Muscle layer of duodenum (tissue), 2 donors: Measurements from ENCODE around the gene SORBS1.
A peak's percentile ranks its signal among the peaks of the same experiment; 100 is the strongest.

Source experiments
- H3K27ac ChIP-seq: one replicate; pipeline ENCODE4 v1.7.0; 2013; ENCODE audit warnings: mild to moderate bottlenecking, low read length
- H3K27me3 ChIP-seq: one replicate; pipeline ENCODE4 v1.7.0; 2013; ENCODE audit warnings: low read depth, mild to moderate bottlenecking, control low read depth, low read length
- H3K36me3 ChIP-seq, 2 donors: one replicate each; pipeline ENCODE4 v1.7.0; 2013; ENCODE audit warnings: low read length in 2 of 2, control low read depth in 1 of 2, mild to moderate bottlenecking in 1 of 2; ENCODE audit not compliant: insufficient read depth in 2 of 2, control insufficient read depth in 1 of 2
- H3K4me1 ChIP-seq, 2 donors: one replicate each; pipeline ENCODE4 v1.7.0; 2013; ENCODE audit warnings: low read length in 2 of 2, mild to moderate bottlenecking in 2 of 2, control low read depth in 1 of 2, moderate library complexity in 1 of 2; ENCODE audit not compliant: insufficient read depth in 2 of 2, control insufficient read depth in 1 of 2
- H3K4me3 ChIP-seq, 2 donors: one replicate each; pipeline ENCODE4 v1.7.0; 2013; ENCODE audit warnings: low read length in 2 of 2, low read depth in 1 of 2, mild to moderate bottlenecking in 1 of 2
- H3K9me3 ChIP-seq, 2 donors: one replicate each; pipeline ENCODE4 v1.7.0; 2013; ENCODE audit warnings: low read length in 2 of 2, control low read depth in 1 of 2, mild to moderate bottlenecking in 1 of 2; ENCODE audit not compliant: control insufficient read depth in 1 of 2
- donor health status: healthy.

The SORBS1 gene

GRCh38 chr10:95305606-95306317 is 255.4 kb downstream of the SORBS1 start:
- H3K36me3 ChIP-seq = no peaks in the 10 kb centered on the region
- peaks cover 0 to 4% of the 10 kb centered on the region in 2 donors for H3K4me1 ChIP-seq
- H3K27me3 ChIP-seq = no peaks in the 10 kb centered on the region
- no peaks in the 10 kb centered on the region for H3K9me3 ChIP-seq
- no peak overlapping the region for H3K27ac ChIP-seq
- H3K4me3 ChIP-seq = no peak overlapping the region

DNA sequence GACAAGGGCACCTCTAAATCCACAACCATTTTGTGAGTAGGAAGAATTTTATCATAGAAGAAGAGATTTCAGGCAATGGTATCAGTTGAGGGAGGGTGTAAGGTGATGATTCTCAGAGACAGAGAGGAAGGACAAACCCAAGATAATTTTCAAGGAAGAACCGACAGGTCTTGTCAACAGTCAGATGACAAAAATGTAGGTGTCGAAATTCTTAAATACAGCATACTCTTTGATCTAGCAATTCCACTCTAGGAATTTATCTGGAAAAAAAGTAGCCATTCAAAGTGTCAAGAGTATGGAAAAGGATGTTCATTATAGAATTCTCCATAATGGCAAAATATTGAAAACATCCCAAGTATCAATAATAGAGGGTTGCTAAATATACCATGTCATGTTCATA is 256.2 kb downstream of the SORBS1 start:
- Histone ChIP-seq H3K4me1 (no peaks in the 10 kb centered on the region), H3K27ac (no peak overlapping the region), H3K27me3 (no peaks in the 10 kb centered on the region), H3K9me3 (no peaks in the 10 kb centered on the region), H3K4me3 (no peak overlapping the region), H3K36me3 (no peaks in the 10 kb centered on the region)

- Histone ChIP-seq H3K9me3 (no peaks in the 10 kb centered on the region), H3K27me3 (no peaks in the 10 kb centered on the region), H3K4me1 (no peaks in the 10 kb centered on the region), H3K36me3 (no peaks in the 10 kb centered on the region), H3K4me3 (no peak overlapping the region), H3K27ac (no peak overlapping the region)
Measured at GRCh38 chr10:95304463-95304862, 256.7 kb downstream of the SORBS1 start.

GRCh38 chr10:95303950-95304349 is 257.2 kb downstream of the SORBS1 start:
- H3K9me3 ChIP-seq = no peaks in the 10 kb centered on the region
- H3K27me3 ChIP-seq = no peaks in the 10 kb centered on the region
- H3K4me3 ChIP-seq = no peak overlapping the region
- no peaks in the 10 kb centered on the region for H3K4me1 ChIP-seq
- H3K36me3 ChIP-seq = no peaks in the 10 kb centered on the region
- H3K27ac ChIP-seq = no peak overlapping the region

DNA sequence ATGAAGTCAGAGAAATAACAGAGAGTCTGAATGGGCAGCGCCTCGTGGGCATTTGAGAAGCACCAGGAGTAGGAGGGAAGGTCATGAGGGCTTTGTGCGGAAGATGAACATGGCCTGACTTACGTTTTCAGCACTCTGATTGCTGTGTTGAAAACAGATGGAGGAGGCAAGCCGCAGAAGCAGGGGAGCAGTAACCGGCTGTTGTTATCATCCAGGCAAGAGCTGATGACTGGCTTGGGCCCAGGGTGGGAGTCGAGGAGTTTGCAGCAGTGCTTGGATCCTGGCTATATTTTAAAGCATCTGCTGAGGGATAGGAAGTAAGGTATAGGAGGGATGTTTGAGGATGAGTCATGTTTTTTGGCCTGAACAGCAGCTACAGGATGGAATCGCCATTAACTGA is 257.6 kb downstream of the SORBS1 start:
- Histone ChIP-seq H3K36me3 (no peaks in the 10 kb centered on the region), H3K4me3 (no peak overlapping the region), H3K27me3 (no peaks in the 10 kb centered on the region), H3K4me1 (no peaks in the 10 kb centered on the region), H3K9me3 (no peaks in the 10 kb centered on the region), H3K27ac (no peak overlapping the region)

- H3K4me1 ChIP-seq = peaks cover under 1 to 7% of the 10 kb centered on the region in 2 donors
- no peak overlapping the region for H3K27ac ChIP-seq
- H3K36me3 ChIP-seq = no peaks in the 10 kb centered on the region
- no peaks in the 10 kb centered on the region for H3K9me3 ChIP-seq
- no peaks in the 10 kb centered on the region for H3K27me3 ChIP-seq
- no peak overlapping the region for H3K4me3 ChIP-seq
Measured at GRCh38 chr10:95300022-95300539, 261.1 kb downstream of the SORBS1 start.

GRCh38 chr10:95297402-95297801 is 263.8 kb downstream of the SORBS1 start:
- Histone ChIP-seq H3K27ac (no peak overlapping the region), H3K36me3 (no peaks in the 10 kb centered on the region), H3K27me3 (no peaks in the 10 kb centered on the region), H3K4me1 (peaks cover 6 to 12% of the 10 kb centered on the region in 2 donors), H3K9me3 (no peaks in the 10 kb centered on the region), H3K4me3 (no peak overlapping the region)

- Histone ChIP-seq H3K27me3 (no peaks in the 10 kb centered on the region), H3K27ac (no peak overlapping the region), H3K9me3 (no peaks in the 10 kb centered on the region), H3K4me3 (no peak overlapping the region), H3K4me1 (peaks cover 6 to 12% of the 10 kb centered on the region in 2 donors), H3K36me3 (no peaks in the 10 kb centered on the region)
Measured at GRCh38 chr10:95296764-95297163, 264.4 kb downstream of the SORBS1 start.

- H3K27ac ChIP-seq = peak overlapping the region; percentile 51
- H3K9me3 ChIP-seq = no peaks in the 10 kb centered on the region
- peaks cover 6 to 12% of the 10 kb centered on the region in 2 donors for H3K4me1 ChIP-seq
- H3K27me3 ChIP-seq = no peaks in the 10 kb centered on the region
- peak overlapping the region; percentile 54 to 57 for H3K4me3 ChIP-seq
- no peaks in the 10 kb centered on the region for H3K36me3 ChIP-seq
Measured at GRCh38 chr10:95295031-95295755, 266.0 kb downstream of the SORBS1 start.

- Histone ChIP-seq H3K4me1 (peaks cover 6 to 12% of the 10 kb centered on the region in 2 donors), H3K9me3 (no peaks in the 10 kb centered on the region), H3K27ac (no peak overlapping the region), H3K27me3 (no peaks in the 10 kb centered on the region), H3K36me3 (no peaks in the 10 kb centered on the region), H3K4me3 (no peak overlapping the region)
Measured at GRCh38 chr10:95293631-95294030, 267.5 kb downstream of the SORBS1 start.

- Histone ChIP-seq H3K27ac (no peak overlapping the region), H3K9me3 (no peaks in the 10 kb centered on the region), H3K4me3 (peak overlapping the region; percentile 23 to 72), H3K36me3 (no peaks in the 10 kb centered on the region), H3K27me3 (no peaks in the 10 kb centered on the region), H3K4me1 (peaks cover 6 to 12% of the 10 kb centered on the region in 2 donors)
Measured at GRCh38 chr10:95291365-95292039, 269.7 kb downstream of the SORBS1 start.
